ENCODE data around the gene NBEAL1. TPM values are rescaled to one million over a fixed set of nuclear protein-coding genes. Genes with fewer than 3 reads are reported as not detected.
"Not testable (repeated sequence)": the region's sequence is repeated elsewhere in the genome, so short reads cannot be mapped to it uniquely, and the experiment has no call there.

The NBEAL1 gene
- total RNA-seq, 1 donor from 2014 or later = 18.0 TPM

DNA sequence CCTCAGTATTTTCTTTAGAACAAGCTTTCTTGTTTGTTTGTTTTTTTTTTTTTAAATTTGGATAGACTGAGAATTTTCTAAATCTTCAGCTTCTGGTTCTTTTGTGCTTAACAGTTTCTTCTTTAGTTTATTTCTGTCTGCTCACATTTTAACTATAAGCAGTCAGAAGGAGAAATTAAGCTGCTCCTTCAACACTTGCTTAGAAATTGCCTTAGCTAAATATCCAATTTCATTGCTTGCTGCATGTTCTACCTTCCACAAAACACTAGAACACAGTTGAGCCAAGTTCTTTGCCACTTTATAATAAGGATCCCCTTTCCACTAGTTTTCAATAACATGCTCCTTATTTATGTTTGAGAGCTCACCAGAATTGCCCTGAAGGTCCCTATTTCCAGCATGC is 57.7 kb downstream of the NBEAL1 start:
- H3K27ac ChIP-seq (replicated peaks) = no peak overlapping the region
- no peak overlapping the region for H3K4me3 ChIP-seq
- no peaks in the 10 kb centered on the region for H3K27me3 ChIP-seq (ENCODE audit: low read depth)
- DNase-seq = no peak
- H3K9me3 ChIP-seq (replicated peaks) = peaks cover 15% of the 10 kb centered on the region
- no peaks in the 10 kb centered on the region for H3K4me1 ChIP-seq
- H3K36me3 ChIP-seq = peaks cover 55% of the 10 kb centered on the region
- TF ChIP-seq, protein P1, sequence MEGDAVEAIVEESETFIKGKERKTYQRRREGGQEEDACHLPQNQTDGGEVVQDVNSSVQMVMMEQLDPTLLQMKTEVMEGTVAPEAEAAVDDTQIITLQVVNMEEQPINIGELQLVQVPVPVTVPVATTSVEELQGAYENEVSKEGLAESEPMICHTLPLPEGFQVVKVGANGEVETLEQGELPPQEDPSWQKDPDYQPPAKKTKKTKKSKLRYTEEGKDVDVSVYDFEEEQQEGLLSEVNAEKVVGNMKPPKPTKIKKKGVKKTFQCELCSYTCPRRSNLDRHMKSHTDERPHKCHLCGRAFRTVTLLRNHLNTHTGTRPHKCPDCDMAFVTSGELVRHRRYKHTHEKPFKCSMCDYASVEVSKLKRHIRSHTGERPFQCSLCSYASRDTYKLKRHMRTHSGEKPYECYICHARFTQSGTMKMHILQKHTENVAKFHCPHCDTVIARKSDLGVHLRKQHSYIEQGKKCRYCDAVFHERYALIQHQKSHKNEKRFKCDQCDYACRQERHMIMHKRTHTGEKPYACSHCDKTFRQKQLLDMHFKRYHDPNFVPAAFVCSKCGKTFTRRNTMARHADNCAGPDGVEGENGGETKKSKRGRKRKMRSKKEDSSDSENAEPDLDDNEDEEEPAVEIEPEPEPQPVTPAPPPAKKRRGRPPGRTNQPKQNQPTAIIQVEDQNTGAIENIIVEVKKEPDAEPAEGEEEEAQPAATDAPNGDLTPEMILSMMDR (IDR thresholded peaks at IDR 0.05; ENCODE audit: borderline replicate concordance) = no peak
- intact Hi-C loops (cut with micrococcal nuclease) = no loop called here

DNA sequence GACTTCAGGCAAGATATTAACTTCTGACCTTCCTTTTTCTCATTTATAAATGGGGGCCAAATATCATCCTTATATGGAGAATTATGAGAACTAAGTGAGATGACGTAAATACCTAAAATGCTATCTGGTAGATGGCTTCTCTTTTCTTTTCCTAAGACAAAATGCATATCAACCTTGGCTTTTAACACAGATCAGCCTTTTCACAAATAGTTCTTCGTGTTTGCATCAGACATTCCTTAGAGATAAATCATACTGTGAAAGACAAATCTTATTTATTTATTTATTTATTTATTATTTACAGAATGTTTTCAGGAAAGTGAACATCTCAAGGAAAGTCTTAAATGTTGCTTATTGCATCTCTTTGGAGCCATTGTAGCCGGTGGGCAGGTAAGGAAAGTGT is 62.8 kb downstream of the NBEAL1 start:
- H3K4me1 ChIP-seq = no peaks in the 10 kb centered on the region
- intact Hi-C loops (cut with micrococcal nuclease) = no loop called here
- H3K27me3 ChIP-seq (ENCODE audit: low read depth) = no peaks in the 10 kb centered on the region
- peaks cover 10% of the 10 kb centered on the region for H3K9me3 ChIP-seq (replicated peaks)
- no peak overlapping the region for H3K27ac ChIP-seq (replicated peaks)
- TF ChIP-seq, protein P1 (IDR thresholded peaks at IDR 0.05; ENCODE audit: borderline replicate concordance) = no peak
- no peak overlapping the region for H3K4me3 ChIP-seq
- no peak for DNase-seq
- H3K36me3 ChIP-seq = peaks cover 41% of the 10 kb centered on the region

DNA sequence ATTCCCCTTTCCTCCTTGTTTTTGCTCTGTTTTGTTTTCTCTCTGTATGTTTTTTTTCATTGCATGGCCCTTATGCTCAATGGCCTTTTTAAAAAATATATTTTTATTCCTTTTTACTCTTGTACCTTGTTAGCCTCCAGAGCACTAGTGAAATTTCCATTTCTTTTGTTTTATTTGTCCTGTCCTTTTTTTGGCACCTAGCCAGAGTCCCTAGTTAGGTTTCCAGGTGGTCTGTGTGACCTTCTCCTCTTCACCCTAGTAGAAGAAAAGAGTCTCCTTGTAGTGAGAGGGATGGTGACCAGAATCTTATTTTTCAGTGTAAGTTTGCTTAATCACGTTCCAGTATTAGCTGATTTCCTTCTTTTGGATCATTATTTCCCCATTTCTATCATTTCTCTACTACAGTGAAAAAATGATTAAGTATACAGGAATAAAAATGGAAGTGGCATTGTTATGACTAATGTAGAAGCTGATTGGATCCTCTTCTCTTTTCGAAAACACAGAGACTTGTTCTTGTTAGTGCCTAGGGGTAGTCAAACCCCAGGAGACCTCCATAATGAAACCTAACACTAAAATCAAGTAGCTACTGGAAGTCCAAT is 65.9 kb downstream of the NBEAL1 start:
- DNase-seq = no peak
- H3K27me3 ChIP-seq (ENCODE audit: low read depth) = no peaks in the 10 kb centered on the region
- no peaks in the 10 kb centered on the region for H3K9me3 ChIP-seq (replicated peaks)
- no peaks in the 10 kb centered on the region for H3K4me1 ChIP-seq
- TF ChIP-seq, protein P1 (IDR thresholded peaks at IDR 0.05; ENCODE audit: borderline replicate concordance) = no peak
- intact Hi-C loops (cut with micrococcal nuclease) = no loop called here
- no peak overlapping the region for H3K4me3 ChIP-seq
- peaks cover 51% of the 10 kb centered on the region for H3K36me3 ChIP-seq
- H3K27ac ChIP-seq (replicated peaks) = no peak overlapping the region

DNA sequence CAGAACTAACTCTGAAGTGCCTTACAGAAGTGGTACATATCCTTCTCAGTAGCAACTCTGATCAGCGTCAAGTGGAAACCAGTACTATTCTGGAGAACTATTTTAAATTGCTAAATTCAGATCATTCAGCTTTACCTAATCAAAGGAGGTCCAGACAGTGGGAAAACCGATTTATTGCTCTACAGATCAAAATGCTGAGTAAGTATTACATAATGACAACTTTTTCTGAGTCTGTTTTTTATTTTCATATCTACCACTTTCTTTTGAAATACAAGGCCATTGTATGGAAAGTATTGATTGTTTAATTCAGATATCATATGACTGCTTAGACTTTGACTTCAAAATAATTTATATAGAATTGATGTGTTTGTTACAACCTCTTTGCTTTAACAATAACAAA is 68.7 kb downstream of the NBEAL1 start:
- H3K36me3 ChIP-seq = peaks cover 51% of the 10 kb centered on the region
- TF ChIP-seq, protein P1 (IDR thresholded peaks at IDR 0.05; ENCODE audit: borderline replicate concordance) = no peak
- no peaks in the 10 kb centered on the region for H3K9me3 ChIP-seq (replicated peaks)
- DNase-seq = no peak
- no peak overlapping the region for H3K4me3 ChIP-seq
- H3K4me1 ChIP-seq = no peaks in the 10 kb centered on the region
- H3K27ac ChIP-seq (replicated peaks) = no peak overlapping the region
- intact Hi-C loops (cut with micrococcal nuclease) = no loop called here
- H3K27me3 ChIP-seq (ENCODE audit: low read depth) = no peaks in the 10 kb centered on the region

DNA sequence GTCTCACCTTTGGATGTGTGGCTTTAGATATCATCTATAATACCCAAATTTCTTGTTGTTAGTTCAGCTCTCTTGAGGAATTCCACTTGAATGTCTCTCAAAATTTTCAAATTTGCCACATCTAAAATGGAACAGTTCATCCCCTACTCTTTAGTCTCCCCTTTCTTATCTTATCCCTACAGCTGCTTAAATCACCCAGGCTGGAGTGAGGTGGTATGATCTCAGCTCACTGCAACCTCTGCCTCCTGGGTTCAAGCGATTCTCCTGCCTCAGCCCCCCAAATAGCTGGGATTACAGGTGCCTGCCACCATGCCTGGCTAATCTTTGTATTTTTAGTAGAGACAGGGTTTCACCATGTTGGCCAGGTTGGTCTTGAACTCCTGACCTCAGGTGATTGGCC is 71.7 kb downstream of the NBEAL1 start:
- H3K27me3 ChIP-seq (ENCODE audit: low read depth); intact Hi-C loops (cut with micrococcal nuclease); H3K9me3 ChIP-seq (replicated peaks); H3K4me3 ChIP-seq; H3K27ac ChIP-seq (replicated peaks); H3K4me1 ChIP-seq; DNase-seq: not testable (repeated sequence)
- H3K36me3 ChIP-seq = peaks cover 45% of the 10 kb centered on the region

DNA sequence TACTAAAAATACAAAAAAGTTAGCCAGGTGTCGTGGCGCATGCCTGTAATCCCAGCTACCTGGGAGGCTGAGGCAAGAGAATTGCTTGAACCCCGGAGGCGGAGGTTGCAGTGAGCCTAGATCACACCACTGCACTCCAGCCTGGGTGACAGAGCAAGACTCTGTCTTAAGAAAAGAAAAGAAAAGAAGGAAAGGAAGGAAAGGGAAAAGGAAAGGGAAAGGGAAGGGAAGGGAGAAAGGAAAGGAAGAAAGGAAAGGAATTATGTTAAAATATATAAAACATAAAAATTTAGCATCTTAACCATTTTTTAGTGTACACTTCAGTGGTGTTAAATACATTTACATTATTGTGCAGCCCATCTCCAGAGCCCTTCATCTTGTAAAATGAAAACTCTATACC is 76.0 kb downstream of the NBEAL1 start:
- DNase-seq; H3K4me3 ChIP-seq; H3K27ac ChIP-seq (replicated peaks); intact Hi-C loops (cut with micrococcal nuclease); H3K9me3 ChIP-seq (replicated peaks); H3K4me1 ChIP-seq; H3K27me3 ChIP-seq (ENCODE audit: low read depth): not testable (repeated sequence)
- peaks cover 32% of the 10 kb centered on the region for H3K36me3 ChIP-seq
